Spinal cord (tissue), 10 donors: ENCODE measurements around the gene NPFFR2. TPM values are rescaled to one million over a fixed set of nuclear protein-coding genes. Genes with fewer than 3 reads are reported as not detected.
"Not testable (repeated sequence)": the region's sequence is repeated elsewhere in the genome, so short reads cannot be mapped to it uniquely, and the experiment has no call there.

Source experiments
- DNase-seq, 6 donors: peaks; one replicate each; pipeline versions ENCODE4 v3.0.0 to v3.0.0-alpha.2; 2013 to 2015; ENCODE audit warnings: low spot score in 6 of 6, low read depth in 4 of 6
- H3K27ac ChIP-seq: one replicate; pipeline ENCODE4 v1.5.1; 2013; ENCODE audit warnings: low read depth, low read length, control low read depth
- H3K27me3 ChIP-seq: one replicate; pipeline ENCODE4 v1.6.1; 2013; ENCODE audit warnings: low read length; ENCODE audit not compliant: control insufficient read depth, insufficient read depth
- H3K36me3 ChIP-seq: one replicate; pipeline ENCODE4 v1.6.1; 2013; ENCODE audit warnings: low read length; ENCODE audit not compliant: control insufficient read depth, insufficient read depth
- H3K4me1 ChIP-seq: one replicate; pipeline ENCODE4 v1.6.1; 2013; ENCODE audit warnings: low read length; ENCODE audit not compliant: control insufficient read depth, insufficient read depth
- H3K4me3 ChIP-seq: one replicate; pipeline ENCODE4 v1.5.1; 2013; ENCODE audit warnings: low read depth, low read length, control low read depth
- H3K9me3 ChIP-seq: one replicate; pipeline ENCODE4 v1.6.1; 2013; ENCODE audit warnings: low read length; ENCODE audit not compliant: control insufficient read depth, insufficient read depth
- WGBS: methylation state at CpG from one replicate; pipeline ENCODE4 v1.1.5; 2013; ENCODE audit warnings: missing lambda C conversion rate; ENCODE audit not compliant: insufficient coverage; 5-methylcytosine and 5-hydroxymethylcytosine counted together
- polyA plus RNA-seq, 2 donors: library from polyadenylated mRNA; unstranded; fragments of 120-200 nt; gene quantifications; one replicate each; pipeline ENCODE4 v1.2.1, GENCODE V29; 2013; ENCODE audit not compliant: insufficient read length in 2 of 2
- total RNA-seq, 2 donors: library from RNA; depleted of rRNA in 1 of 2; stranded (reverse); fragments of 120-200 nt in 1 of 2; fragments of >200 nt in 1 of 2; gene quantifications; one replicate each; pipeline versions ENCODE4 v1.2.3 to v1.2.4, GENCODE V29; 2013 to 2014
- donor health status: healthy.

The NPFFR2 gene
- total and polyA plus RNA-seq, 4 donors: 1.3 to 2.9 (median 1.7) TPM

- no peak for DNase-seq
- Histone ChIP-seq H3K36me3 (no peaks in the 10 kb centered on the region), H3K4me3 (no peak overlapping the region), H3K9me3 (no peaks in the 10 kb centered on the region), H3K27ac (no peak overlapping the region), H3K4me1 (no peaks in the 10 kb centered on the region), H3K27me3 (no peaks in the 10 kb centered on the region)
- no CpG with 5 or more reads among the region's 2 CpGs for WGBS
Observed at GRCh38 chr4:72063726-72064125, 31.9 kb downstream of the NPFFR2 start.

- Histone ChIP-seq H3K4me1 (no peaks in the 10 kb centered on the region), H3K9me3 (no peaks in the 10 kb centered on the region), H3K27ac (no peak overlapping the region), H3K27me3 (no peaks in the 10 kb centered on the region), H3K36me3 (no peaks in the 10 kb centered on the region), H3K4me3 (no peak overlapping the region)
- 98% methylated on average over 5 of the region's 7 CpGs for WGBS
- DNase-seq: no peak
Observed at GRCh38 chr4:72067051-72067450, 35.3 kb downstream of the NPFFR2 start.

- H3K27me3 ChIP-seq: no peaks in the 10 kb centered on the region
- no peaks in the 10 kb centered on the region for H3K4me1 ChIP-seq
- no peaks in the 10 kb centered on the region for H3K9me3 ChIP-seq
- H3K4me3 ChIP-seq: no peak overlapping the region
- no peak overlapping the region for H3K27ac ChIP-seq
- H3K36me3 ChIP-seq: no peaks in the 10 kb centered on the region
- no peak for DNase-seq
Observed at GRCh38 chr4:72073816-72074215, 42.0 kb downstream of the NPFFR2 start.

GRCh38 chr4:72076562-72076961 lies 44.8 kb downstream of the NPFFR2 start:
- no peaks in the 10 kb centered on the region for H3K36me3 ChIP-seq
- H3K27ac ChIP-seq: no peak overlapping the region
- H3K27me3 ChIP-seq: no peaks in the 10 kb centered on the region
- H3K4me1 ChIP-seq: no peaks in the 10 kb centered on the region
- DNase-seq: no peak
- no peak overlapping the region for H3K4me3 ChIP-seq
- H3K9me3 ChIP-seq: no peaks in the 10 kb centered on the region

- Histone ChIP-seq H3K9me3 (no peaks in the 10 kb centered on the region), H3K27ac (no peak overlapping the region), H3K4me1 (no peaks in the 10 kb centered on the region), H3K4me3 (no peak overlapping the region), H3K36me3 (no peaks in the 10 kb centered on the region), H3K27me3 (no peaks in the 10 kb centered on the region)
- no peak for DNase-seq
- WGBS: no CpG with 5 or more reads among the region's 2 CpGs
Observed at GRCh38 chr4:72077346-72077745, 45.5 kb downstream of the NPFFR2 start.

- no peak overlapping the region for H3K27ac ChIP-seq
- no peak overlapping the region for H3K4me3 ChIP-seq
- H3K36me3 ChIP-seq: no peaks in the 10 kb centered on the region
- H3K4me1 ChIP-seq: no peaks in the 10 kb centered on the region
- no peaks in the 10 kb centered on the region for H3K27me3 ChIP-seq
- WGBS: 52% methylated on average over 2 of the region's 3 CpGs
- DNase-seq: no peak
- no peaks in the 10 kb centered on the region for H3K9me3 ChIP-seq
Observed at GRCh38 chr4:72084587-72085011, 52.8 kb downstream of the NPFFR2 start.

GRCh38 chr4:72090606-72091005 lies 58.8 kb downstream of the NPFFR2 start:
- H3K27ac ChIP-seq, DNase-seq: not testable (repeated sequence)
- no CpG with 5 or more reads among the region's 2 CpGs for WGBS

GRCh38 chr4:72094059-72094797 lies 62.4 kb downstream of the NPFFR2 start:
- WGBS: 81% methylated on average over 4 of the region's 5 CpGs
- no peak overlapping the region for H3K27ac ChIP-seq
- no peaks in the 10 kb centered on the region for H3K36me3 ChIP-seq
- H3K27me3 ChIP-seq: no peaks in the 10 kb centered on the region
- no peak overlapping the region for H3K4me3 ChIP-seq
- H3K4me1 ChIP-seq: no peaks in the 10 kb centered on the region
- no peaks in the 10 kb centered on the region for H3K9me3 ChIP-seq
- DNase-seq: peak in 1 of 6 donors; percentile 4

More at GRCh38 chr4:72090606-72091005, 58.8 kb downstream of the NPFFR2 start:
- H3K36me3 ChIP-seq, H3K4me3 ChIP-seq, H3K4me1 ChIP-seq, H3K27me3 ChIP-seq, H3K9me3 ChIP-seq: not testable (repeated sequence)

- Histone ChIP-seq H3K27me3 (no peaks in the 10 kb centered on the region), H3K9me3 (no peaks in the 10 kb centered on the region), H3K36me3 (no peaks in the 10 kb centered on the region), H3K27ac (no peak overlapping the region), H3K4me1 (no peaks in the 10 kb centered on the region), H3K4me3 (no peak overlapping the region)
- no peak for DNase-seq
Observed at GRCh38 chr4:72107456-72107855, 75.7 kb downstream of the NPFFR2 start.

GRCh38 chr4:72109364-72109763 lies 77.6 kb downstream of the NPFFR2 start:
- no peaks in the 10 kb centered on the region for H3K9me3 ChIP-seq
- H3K27ac ChIP-seq: no peak overlapping the region
- no peaks in the 10 kb centered on the region for H3K36me3 ChIP-seq
- H3K4me3 ChIP-seq: no peak overlapping the region
- 80% methylated on average over 1 of the region's 2 CpGs for WGBS
- no peaks in the 10 kb centered on the region for H3K4me1 ChIP-seq
- no peaks in the 10 kb centered on the region for H3K27me3 ChIP-seq
- no peak for DNase-seq
